Suppressor macrophage (primary cell): ENCODE measurements around the gene PTGES.
"Not testable (repeated sequence)": the region's sequence is repeated elsewhere in the genome, so short reads cannot be mapped to it uniquely, and the experiment has no call there.

Source experiments
- DNase-seq, 4 experiments: peaks; one replicate each; pipeline ENCODE4 v3.0.0-alpha.2; 2020 to 2022

PTGES gene

DNA sequence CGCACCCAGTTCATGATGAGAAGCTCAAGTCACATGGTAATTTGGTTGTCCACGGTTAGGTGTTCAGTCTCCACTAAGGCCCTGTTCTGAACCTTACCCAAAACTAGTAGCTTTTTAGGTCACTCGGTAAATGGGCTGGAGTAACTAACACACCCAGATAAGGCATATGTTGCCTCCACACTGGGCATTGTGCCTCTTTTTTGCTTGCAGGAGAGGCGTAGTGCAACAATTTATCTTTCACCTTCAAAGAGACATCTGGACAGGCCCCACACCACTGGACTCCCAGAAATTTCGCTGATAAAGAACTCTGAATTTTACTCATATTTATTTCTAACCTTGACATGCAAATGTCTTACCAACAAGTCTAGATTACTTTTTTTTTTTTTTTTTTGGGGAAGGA lies 16.8 kb upstream of the PTGES start:
- no peak for DNase-seq

DNA sequence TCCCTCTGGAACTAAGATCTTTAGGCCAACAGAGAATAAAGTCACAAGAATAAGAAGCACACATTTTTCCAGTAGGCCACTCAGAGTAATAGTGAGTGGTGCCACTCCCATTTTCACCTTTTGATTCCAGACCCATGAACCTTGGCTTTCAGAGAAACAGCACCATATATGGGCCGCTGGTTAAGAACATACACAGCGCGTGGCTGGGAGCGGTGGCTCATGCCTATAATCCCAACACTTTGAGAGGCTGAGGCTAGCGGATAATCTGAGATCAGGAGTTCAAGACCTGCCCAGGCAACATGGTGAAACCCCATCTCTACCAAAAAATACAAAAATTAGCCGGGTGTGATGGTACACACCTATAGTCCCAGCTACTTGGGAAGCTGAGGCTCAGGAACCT lies 15.6 kb upstream of the PTGES start:
- no peak for DNase-seq

DNA sequence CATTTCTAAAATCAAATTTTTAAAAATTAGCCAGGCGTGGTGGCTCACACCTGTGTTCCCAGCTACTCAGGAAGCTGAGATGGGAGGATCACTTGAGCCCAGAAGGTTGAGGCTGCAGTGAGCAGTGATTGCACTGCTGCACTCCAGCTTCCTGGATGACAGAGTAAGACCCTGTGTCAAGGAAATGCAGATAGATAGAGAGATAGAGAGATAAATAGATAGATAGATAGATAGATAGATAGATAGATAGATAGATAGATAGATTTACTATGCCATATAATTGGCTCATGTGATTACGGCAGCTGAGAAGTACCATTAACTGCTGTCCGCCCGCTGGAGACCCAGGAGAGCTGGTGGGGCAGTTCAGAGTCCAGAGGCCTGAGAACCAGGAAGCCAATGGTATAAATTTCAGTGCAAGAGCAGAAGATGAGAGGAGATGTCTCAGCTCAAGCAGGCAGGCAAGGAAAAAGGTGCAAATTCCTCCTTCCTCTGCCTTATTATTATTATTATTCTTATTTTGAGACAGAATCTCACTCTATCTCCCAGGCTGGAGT lies 13.0 kb upstream of the PTGES start:
- no peak for DNase-seq

- DNase-seq = peak in 2 of 4 experiments; percentile 26 to 31
Measured at GRCh38 chr9:129762985-129763926, 10.4 kb upstream of the PTGES start.

GRCh38 chr9:129762370-129762984 lies 9.6 kb upstream of the PTGES start:
- peak; percentile 81 to 94 (median 89) for DNase-seq

DNA sequence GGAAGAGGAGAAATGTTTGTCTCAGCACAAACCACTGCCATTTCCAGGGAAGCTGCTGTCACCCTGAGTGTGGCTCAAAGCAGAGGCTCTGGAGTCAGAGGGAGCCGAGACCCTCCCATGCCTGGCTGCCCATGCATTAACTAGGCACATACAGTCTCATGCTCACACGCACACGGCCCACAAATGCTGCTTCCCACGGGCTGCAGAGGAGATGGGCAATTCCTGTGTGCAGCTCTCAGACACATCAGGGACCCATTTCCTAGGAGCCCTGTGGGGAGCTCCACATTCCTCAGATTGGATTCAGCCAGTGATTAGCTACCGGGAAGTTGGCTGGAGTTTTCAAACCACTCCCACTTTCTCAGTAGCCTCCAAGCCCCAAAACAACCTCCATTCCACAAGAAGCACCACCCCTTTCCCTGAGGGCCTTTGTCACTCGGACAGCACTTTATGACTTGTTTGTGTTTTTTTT lies 9.1 kb upstream of the PTGES start:
- peak in 1 of 4 experiments; percentile 13 for DNase-seq

DNA sequence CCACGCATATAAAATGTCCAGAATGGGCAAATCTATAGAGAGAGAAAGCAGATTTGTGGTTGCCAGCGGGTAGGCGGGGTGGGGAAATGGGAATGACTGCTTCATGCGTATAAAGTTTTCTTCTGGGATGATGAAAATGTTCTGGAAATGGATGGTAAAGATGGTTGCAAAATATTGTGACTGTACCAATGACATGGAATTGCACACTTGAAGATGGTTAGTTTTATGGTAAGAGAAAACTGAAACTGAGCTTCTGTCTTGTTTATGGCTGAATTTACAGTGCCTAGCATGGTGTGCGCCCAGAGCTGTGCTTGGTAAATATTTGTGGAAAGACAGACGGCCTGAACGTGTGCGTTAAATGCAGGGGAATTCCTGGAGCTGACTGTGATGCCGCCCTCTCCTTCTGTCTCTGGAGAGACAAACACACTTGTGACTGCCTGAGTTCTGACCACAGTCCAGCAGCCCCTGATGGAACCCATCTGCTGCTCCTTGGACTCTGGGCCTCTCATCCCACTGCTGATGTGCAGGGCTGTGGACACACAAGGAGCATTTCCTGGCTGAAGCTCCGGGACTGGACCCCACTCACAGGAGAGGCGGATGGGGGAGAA lies 8.6 kb upstream of the PTGES start:
- DNase-seq = no peak

GRCh38 chr9:129760784-129761183 lies 7.9 kb upstream of the PTGES start:
- not testable (repeated sequence) for DNase-seq

DNA sequence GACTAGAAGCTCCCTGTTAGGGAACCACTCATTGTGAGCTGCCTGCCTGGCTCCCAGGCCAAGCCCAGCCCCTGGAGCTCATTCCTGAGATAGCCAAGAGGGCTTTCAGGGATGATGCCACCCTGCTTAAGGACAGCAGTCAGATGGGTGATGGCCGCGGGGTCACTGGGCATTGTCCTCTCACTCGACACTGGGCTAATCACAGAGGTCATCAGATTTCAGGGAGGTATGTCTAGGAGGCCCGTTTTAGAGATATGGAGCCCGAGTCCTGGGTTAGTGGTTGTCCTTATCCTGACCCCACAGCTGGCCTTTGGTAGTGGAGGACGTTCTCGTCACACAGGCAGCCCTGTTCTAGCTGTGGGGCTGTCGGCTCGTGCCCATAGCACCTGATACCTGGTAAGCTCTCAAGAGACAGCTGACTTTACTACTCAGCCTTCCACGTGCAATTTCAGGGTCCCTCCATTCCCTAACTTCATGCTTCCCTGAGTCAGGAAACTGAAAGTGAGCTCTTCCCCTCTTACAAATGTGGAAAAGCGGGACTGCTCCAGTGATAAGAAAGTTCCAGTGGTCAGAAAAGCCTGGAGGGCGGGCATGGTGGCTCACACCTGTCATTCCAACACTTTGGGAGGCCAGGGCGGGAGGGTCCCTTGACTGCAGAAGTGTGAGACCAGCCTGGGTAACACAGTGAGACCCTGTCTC lies 7.1 kb upstream of the PTGES start:
- no peak for DNase-seq

DNA sequence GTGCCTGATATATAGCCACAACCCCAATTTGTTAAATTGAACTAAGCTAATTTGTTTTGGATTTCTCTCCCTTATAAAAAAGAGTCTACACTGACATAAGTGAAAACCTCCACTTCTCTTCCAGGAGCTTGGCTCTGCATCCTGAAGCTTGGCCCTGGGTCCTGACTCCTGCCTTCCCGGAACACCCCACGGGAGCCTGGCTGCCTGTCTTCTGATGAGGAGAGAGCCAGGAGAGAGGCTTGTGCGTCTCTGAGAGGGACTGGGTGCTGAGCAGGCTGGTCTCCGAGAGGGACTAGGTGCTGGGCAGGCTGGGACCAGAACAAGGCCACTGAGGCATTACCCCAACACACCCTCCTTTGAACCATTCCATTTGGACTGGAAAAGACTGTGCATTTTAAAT lies 6.5 kb upstream of the PTGES start:
- DNase-seq = no peak

DNA sequence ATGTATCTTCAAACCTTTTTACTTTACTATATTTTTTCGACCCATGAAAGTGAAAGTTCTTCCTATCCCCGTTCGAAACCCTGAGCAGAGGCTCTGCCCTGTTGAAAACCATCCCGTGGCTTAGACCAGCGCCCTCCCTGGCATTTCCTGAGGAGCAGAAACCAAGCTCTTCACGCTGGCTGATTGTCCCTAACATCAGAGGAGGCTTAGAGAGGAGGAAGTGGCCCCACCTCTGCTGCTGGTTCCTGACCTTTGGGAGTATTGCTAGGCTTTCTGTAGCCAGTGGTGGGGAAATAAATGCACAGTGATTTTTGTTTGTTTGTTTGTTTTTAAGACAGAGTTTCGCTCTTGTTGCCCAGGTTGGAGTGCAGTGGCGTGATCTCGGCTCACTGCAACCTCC lies 4.2 kb upstream of the PTGES start:
- peak; percentile 70 to 88 (median 84) for DNase-seq

DNA sequence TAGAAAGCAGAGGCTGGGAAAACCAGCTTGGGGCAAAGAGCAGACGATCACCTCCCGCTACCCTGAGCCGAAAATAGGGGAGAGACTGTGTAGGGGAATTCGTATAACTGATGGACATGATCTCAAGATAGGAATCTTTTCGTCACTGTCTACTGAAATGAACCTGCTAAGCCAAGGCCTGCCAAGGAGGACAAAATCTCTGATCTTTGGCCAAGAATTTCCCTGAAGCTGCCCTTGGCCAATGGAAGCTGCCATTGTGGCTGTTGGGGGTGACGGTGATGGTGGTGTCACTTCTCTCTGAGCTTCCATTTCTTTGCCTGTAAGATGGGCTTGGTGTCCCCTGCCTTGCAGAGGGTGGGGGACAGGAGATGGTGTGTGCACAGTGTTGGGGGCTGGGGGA lies 3.3 kb upstream of the PTGES start:
- DNase-seq = no peak

DNA sequence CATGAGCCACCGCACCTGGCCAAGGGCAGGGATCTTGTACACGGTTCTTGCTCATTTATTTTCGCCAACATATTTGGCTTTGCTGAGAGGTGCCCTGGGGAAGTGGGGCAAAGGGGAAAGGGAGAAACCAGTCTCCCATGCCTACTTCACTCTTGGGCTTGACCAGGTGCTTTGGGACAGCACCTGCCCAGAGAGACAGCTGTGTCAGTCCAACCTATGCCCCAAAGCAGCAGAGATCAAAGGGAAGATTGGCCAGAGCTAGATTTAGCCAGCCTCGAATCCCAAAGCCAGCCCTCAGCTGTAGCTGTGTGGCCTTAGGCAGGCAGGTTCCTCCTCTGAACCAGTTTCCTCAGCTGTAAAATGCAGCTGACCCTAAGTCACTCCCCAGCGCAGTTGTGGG lies 2.3 kb upstream of the PTGES start:
- no peak for DNase-seq

DNA sequence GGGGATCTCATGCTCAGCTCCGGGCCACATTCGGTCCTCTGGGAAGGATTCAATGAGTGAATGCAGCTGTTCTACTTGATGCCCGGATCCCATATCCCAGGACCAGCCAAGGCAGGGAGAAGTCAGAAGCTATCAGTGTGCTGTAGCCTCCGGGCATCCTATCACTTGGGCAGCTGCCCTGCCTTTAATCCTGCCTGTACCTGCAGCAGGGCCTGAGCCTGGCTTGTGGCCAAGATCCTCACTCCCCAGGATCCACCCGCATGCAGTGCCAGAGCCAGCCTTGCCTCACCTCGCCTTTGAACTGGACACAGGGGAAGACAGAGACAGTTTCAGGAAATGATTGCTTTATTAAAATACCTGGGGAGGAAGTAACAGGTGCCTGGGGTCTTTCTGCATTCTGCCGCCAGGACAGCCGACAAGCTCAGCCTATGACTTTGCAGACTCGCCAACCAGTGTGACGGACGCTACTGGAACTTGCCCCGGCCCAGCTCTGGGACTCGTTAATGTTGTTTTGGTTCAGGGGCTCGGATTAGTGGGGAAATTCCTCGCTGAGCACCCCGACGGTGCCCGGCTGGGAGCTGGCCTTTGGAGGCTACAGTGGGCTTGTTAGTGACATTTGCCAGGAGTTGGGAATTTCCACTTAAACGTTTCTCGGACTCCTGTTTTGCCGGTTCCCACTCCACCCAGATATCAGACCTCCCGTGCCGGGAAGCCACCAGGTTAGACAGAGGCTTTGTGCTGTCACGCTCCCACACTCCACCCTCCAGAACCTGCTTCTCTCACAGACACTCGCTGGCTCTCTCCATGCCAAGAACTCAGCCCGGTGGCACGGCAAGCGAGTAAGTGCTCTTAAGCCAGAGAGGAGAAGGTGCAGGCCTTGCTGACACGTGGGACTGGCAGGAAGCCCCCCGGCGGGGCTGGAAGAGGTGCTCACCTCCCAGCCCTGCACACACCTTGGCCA lies 721 bp downstream of the PTGES start:
- DNase-seq = no peak

- DNase-seq = no peak
Measured at GRCh38 chr9:129750013-129750638, 2.7 kb downstream of the PTGES start.

DNA sequence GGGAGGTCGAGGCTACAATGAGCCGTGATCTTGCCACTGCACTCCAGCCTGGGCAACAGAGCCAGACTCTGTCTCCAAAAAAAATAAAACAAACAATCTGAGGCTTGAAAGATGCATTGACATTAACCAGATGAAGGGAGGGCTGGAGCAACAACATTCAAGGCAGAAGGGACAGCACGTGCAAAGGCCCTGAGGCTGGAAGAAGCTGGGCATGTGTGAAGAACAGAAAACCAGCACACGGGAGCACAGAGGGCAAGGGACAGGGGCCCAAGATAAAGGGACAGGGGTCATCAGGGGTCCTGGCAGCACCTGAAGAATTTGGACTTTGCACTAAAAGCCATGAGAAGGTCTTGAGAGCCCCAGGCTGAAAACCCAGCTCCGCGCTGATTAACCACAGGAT lies 3.3 kb downstream of the PTGES start:
- no peak for DNase-seq

GRCh38 chr9:129749052-129749451 lies 3.8 kb downstream of the PTGES start:
- not testable (repeated sequence) for DNase-seq

GRCh38 chr9:129748249-129748648 lies 4.6 kb downstream of the PTGES start:
- no peak for DNase-seq

DNA sequence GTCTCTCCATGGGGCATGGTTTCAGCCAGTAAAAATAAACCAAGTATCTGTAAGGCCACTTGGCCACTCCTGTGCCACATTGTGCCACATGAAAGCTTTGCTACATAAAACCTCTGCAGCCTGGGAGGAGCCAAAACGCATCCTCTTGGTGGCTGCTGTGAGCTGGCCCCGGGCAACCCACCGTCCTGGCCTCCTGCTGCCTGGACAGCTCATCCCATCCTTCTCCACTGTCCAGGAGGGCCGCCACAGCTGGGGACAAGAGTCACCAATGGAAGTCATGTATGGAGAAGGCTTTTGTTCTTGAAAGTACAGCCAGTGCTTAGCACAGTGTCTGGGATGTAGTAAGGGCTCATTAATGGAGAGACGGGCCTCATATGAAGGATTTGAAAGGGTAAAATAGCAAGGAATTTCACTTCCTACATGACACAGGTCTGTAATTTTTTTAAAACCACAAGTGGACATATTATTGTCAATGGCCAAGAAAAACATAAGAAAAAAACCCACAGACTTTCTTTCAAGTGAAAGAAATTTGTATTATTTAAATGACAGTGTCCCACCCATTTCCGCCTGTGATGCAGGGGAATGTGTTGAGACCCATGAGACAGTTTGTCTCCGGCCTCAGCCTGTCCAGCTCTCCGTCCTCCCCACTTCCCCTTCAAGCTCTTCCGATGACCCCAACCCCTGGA lies 6.6 kb downstream of the PTGES start:
- DNase-seq = peak in 1 of 4 experiments; percentile 14

GRCh38 chr9:129745200-129745599 lies 7.6 kb downstream of the PTGES start:
- no peak for DNase-seq
